OCI-LY7 (cell line): Measurements from ENCODE around the gene CBFA2T3. TPM values are rescaled to one million over a fixed set of nuclear protein-coding genes. Genes with fewer than 3 reads are reported as not detected.

ENCODE experiments used
- BruUV-seq: library from RNA; stranded (reverse); fragments of 400-500 nt; replicated peaks from 2 replicates; lab custom pipeline; 2021; lab: Mats Ljungman, UMichigan
- CTCF ChIA-PET: fragments of 300-600 bp; sonication (Branson Sonifier 250); formaldehyde crosslinking; loops from one replicate; lab custom pipeline; 2022; ENCODE audit warnings: antibody characterized with exemption; ENCODE audit not compliant: unreplicated experiment; lab: Charles Lee
- POLR2A ChIA-PET: fragments of 300-600 bp; sonication (Branson Sonifier 250); formaldehyde crosslinking; loops from one replicate; lab custom pipeline; 2022; ENCODE audit warnings: antibody characterized with exemption; lab: Charles Lee
- DNase-seq: peaks from one replicate; pipeline ENCODE4 v3.0.0-alpha.2; 2015; ENCODE audit warnings: low spot score
- H2AFZ ChIP-seq: fragments of 200-600 bp; sonication (generic), shearing (Covaris generic); 2 replicates; pipeline ENCODE4 v1.6.1; 2014; ENCODE audit warnings: mild to moderate bottlenecking, antibody characterized with exemption, low read length, moderate library complexity
- H3K27ac ChIP-seq: fragments of 200-600 bp; sonication (generic); 2 replicates; pipeline ENCODE4 v1.5.1; 2014; ENCODE audit warnings: mixed run types, low read depth, mild to moderate bottlenecking, moderate library complexity, low read length, inconsistent platforms; ENCODE audit not compliant: poor library complexity, severe bottlenecking
- H3K36me3 ChIP-seq: fragments of 200-600 bp; sonication (generic); 2 replicates; pipeline ENCODE4 v1.6.1; 2014; ENCODE audit warnings: mild to moderate bottlenecking, antibody characterized with exemption, low read length, moderate library complexity, mixed read lengths; ENCODE audit not compliant: insufficient read depth
- H3K4me1 ChIP-seq: fragments of 200-600 bp; sonication (generic); 2 replicates; pipeline ENCODE4 v1.5.1; 2014; ENCODE audit warnings: mild to moderate bottlenecking, low read length; ENCODE audit not compliant: insufficient read depth, poor library complexity, severe bottlenecking
- H3K4me2 ChIP-seq: fragments of 200-600 bp; sonication (generic); 2 replicates; pipeline ENCODE4 v1.6.1; 2014; ENCODE audit warnings: mild to moderate bottlenecking, low read length
- H3K4me3 ChIP-seq: fragments of 200-600 bp; sonication (generic); 2 replicates; pipeline ENCODE4 v1.5.1; 2014; ENCODE audit warnings: mild to moderate bottlenecking, low read depth, low read length; ENCODE audit not compliant: poor library complexity, severe bottlenecking
- H3K79me2 ChIP-seq: fragments of 200-600 bp; sonication (generic); 2 replicates; pipeline ENCODE4 v1.6.1; 2016; ENCODE audit warnings: low read depth, mild to moderate bottlenecking, low read length, moderate library complexity, mixed read lengths; ENCODE audit not compliant: insufficient read depth
- H3K9me2 ChIP-seq: fragments of 200-600 bp; sonication (generic); 2 replicates; pipeline ENCODE4 v1.6.1; 2016; ENCODE audit warnings: mild to moderate bottlenecking, low read length, mixed read lengths; ENCODE audit not compliant: insufficient read depth
- H3K9me3 ChIP-seq: fragments of 200-600 bp; sonication (generic); 2 replicates; pipeline ENCODE4 v1.6.1; 2014; ENCODE audit warnings: mild to moderate bottlenecking, mixed run types, low read length, mixed read lengths
- H4K20me1 ChIP-seq: fragments of 200-600 bp; sonication (generic); 2 replicates; pipeline ENCODE4 v1.6.1; 2014; ENCODE audit warnings: mild to moderate bottlenecking, antibody characterized with exemption, low read length, moderate library complexity, mixed read lengths; ENCODE audit not compliant: insufficient read depth
- EZH2phosphoT487 ChIP-seq: fragments of 200-600 bp; sonication (generic); IDR thresholded peaks from 2 replicates; pipeline ENCODE4 v1.6.1; 2018; ENCODE audit warnings: low read depth, borderline replicate concordance, mild to moderate bottlenecking, mixed run types, antibody characterized with exemption, low read length, moderate library complexity, mixed read lengths
- intact Hi-C: fragments of 100-400 bp; cut with micrococcal nuclease; formaldehyde crosslinking; loops from one replicate; pipeline ENCODE4 v1.10.0; 2022; ENCODE audit not compliant: unreplicated experiment
- total RNA-seq, 2 experiments: library from RNA; depleted of rRNA in 1 of 2; stranded (reverse); fragments of >200 nt in 1 of 2; shearing (Covaris generic) in 1 of 2; gene quantifications; 2 replicates each; pipeline ENCODE4 v1.2.3, GENCODE V29; 2014 to 2022
- TF ChIP-seq, protein P1 (sequence below): fragments of 200-600 bp; sonication (generic); conservative IDR thresholded peaks from 2 replicates; pipeline ENCODE4 v1.5.1; 2014; ENCODE audit warnings: mild to moderate bottlenecking, antibody characterized with exemption, low read length, moderate library complexity, mixed read lengths

Gene CBFA2T3
- total RNA-seq, 2 experiments from 2014 or later, result 1.1 to 48.0 TPM

- BruUV-seq, result no TSS peak
- H4K20me1 ChIP-seq, result no peaks in the 10 kb centered on the region
- H2AFZ ChIP-seq, result no peak overlapping the region
- no peak overlapping the region for H3K4me3 ChIP-seq
- ChIA-PET POLR2A (no interaction called here), CTCF (no interaction called here)
- no peaks in the 10 kb centered on the region for H3K9me3 ChIP-seq
- no peak overlapping the region for H3K4me2 ChIP-seq
- H3K27ac ChIP-seq, result no peak overlapping the region
- H3K4me1 ChIP-seq, result no peaks in the 10 kb centered on the region
- TF ChIP-seq, protein P1, sequence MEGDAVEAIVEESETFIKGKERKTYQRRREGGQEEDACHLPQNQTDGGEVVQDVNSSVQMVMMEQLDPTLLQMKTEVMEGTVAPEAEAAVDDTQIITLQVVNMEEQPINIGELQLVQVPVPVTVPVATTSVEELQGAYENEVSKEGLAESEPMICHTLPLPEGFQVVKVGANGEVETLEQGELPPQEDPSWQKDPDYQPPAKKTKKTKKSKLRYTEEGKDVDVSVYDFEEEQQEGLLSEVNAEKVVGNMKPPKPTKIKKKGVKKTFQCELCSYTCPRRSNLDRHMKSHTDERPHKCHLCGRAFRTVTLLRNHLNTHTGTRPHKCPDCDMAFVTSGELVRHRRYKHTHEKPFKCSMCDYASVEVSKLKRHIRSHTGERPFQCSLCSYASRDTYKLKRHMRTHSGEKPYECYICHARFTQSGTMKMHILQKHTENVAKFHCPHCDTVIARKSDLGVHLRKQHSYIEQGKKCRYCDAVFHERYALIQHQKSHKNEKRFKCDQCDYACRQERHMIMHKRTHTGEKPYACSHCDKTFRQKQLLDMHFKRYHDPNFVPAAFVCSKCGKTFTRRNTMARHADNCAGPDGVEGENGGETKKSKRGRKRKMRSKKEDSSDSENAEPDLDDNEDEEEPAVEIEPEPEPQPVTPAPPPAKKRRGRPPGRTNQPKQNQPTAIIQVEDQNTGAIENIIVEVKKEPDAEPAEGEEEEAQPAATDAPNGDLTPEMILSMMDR, result no peak
- H3K79me2 ChIP-seq, result no peaks in the 10 kb centered on the region
- DNase-seq, result no peak
- H3K9me2 ChIP-seq, result no peaks in the 10 kb centered on the region
- intact Hi-C loops, result no loop called here
- no peaks in the 10 kb centered on the region for H3K36me3 ChIP-seq
Observed at GRCh38 chr16:88839745-88840599, 137.0 kb downstream of the CBFA2T3 start.

GRCh38 chr16:88839026-88839529, 137.9 kb downstream of the CBFA2T3 start:
- no peak overlapping the region for H3K4me2 ChIP-seq
- H3K27ac ChIP-seq, result no peak overlapping the region
- no peaks in the 10 kb centered on the region for H3K79me2 ChIP-seq
- TF ChIP-seq EZH2phosphoT487, result no peak
- TF ChIP-seq, protein P1, result no peak
- ChIA-PET POLR2A (no interaction called here), CTCF (no interaction called here)
- DNase-seq, result no peak
- no TSS peak for BruUV-seq
- no peaks in the 10 kb centered on the region for H3K9me2 ChIP-seq
- H3K9me3 ChIP-seq, result no peaks in the 10 kb centered on the region
- no peaks in the 10 kb centered on the region for H4K20me1 ChIP-seq
- no peak overlapping the region for H3K4me3 ChIP-seq
- intact Hi-C loops, result no loop called here
- no peak overlapping the region for H2AFZ ChIP-seq
- no peaks in the 10 kb centered on the region for H3K4me1 ChIP-seq
- H3K36me3 ChIP-seq, result no peaks in the 10 kb centered on the region

DNA sequence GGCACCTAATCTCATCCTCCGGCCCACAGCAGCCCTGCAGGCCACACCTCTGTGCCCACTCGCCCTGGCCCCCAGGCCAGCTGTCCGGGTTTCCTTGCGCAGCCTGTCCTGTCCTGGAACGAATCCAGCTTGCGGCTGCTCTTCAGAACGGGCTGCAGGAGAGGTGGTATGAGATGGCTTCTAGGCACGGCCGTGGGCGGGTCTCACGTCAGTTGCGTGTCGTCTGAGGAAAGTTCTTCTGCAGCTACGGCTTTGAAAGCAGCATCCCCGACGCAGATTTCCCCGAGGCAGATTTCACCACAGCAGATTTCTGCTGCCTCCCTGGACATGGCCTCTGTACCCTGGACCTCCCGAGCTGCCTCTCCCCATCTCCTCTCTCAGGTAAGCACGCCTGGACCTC, 138.4 kb downstream of the CBFA2T3 start:
- CTCF ChIA-PET, result no interaction called here
- intact Hi-C loops, result no loop called here

More for the DNA sequence above, 138.4 kb downstream of the CBFA2T3 start:
- no peak overlapping the region for H3K4me2 ChIP-seq
- POLR2A ChIA-PET, result no interaction called here
- H3K4me1 ChIP-seq, result no peaks in the 10 kb centered on the region
- no peaks in the 10 kb centered on the region for H3K79me2 ChIP-seq
- TF ChIP-seq, protein P1, result no peak
- no peak for TF ChIP-seq EZH2phosphoT487
- H3K9me2 ChIP-seq, result no peaks in the 10 kb centered on the region
- H2AFZ ChIP-seq, result no peak overlapping the region
- no peak overlapping the region for H3K4me3 ChIP-seq
- DNase-seq, result no peak
- BruUV-seq, result no TSS peak
- no peaks in the 10 kb centered on the region for H3K36me3 ChIP-seq
- H4K20me1 ChIP-seq, result no peaks in the 10 kb centered on the region
- H3K9me3 ChIP-seq, result no peaks in the 10 kb centered on the region
- H3K27ac ChIP-seq, result no peak overlapping the region
